IMR-90 (cell line): ENCODE measurements around the gene ASPRV1. TPM values are rescaled to one million over a fixed set of nuclear protein-coding genes. Genes with fewer than 3 reads are reported as not detected.

Experiments used
- ATAC-seq: fragments of 200-7000 bp; cut with Tn5 transposase; 2 replicates; pipeline ENCODE4 v1.9.1; 2020; ENCODE audit warnings: low read depth, mild to moderate bottlenecking, moderate library complexity
- BruUV-seq: library from RNA; stranded (reverse); fragments of 400-500 nt; replicated peaks from 2 replicates; lab custom pipeline; 2021; lab: Mats Ljungman, UMichigan
- CTCF ChIA-PET: fragments of 300-600 bp; formaldehyde crosslinking; extraction: SDS; loops from one replicate; lab custom pipeline; 2021; ENCODE audit warnings: antibody characterized with exemption; lab: Yijun Ruan, JAX
- POLR2A ChIA-PET: fragments of 300-600 bp; sonication (Branson Sonifier 250); formaldehyde crosslinking; loops from one replicate; lab custom pipeline; 2022; ENCODE audit warnings: antibody characterized with exemption; ENCODE audit not compliant: unreplicated experiment; lab: Charles Lee
- DNase-seq: peaks from one replicate; pipeline ENCODE4 v3.0.0; 2013
- H2AFZ ChIP-seq: replicated peaks from 2 replicates; pipeline ENCODE3; 2013; ENCODE audit warnings: low read length, mild to moderate bottlenecking; ENCODE audit not compliant: poor library complexity
- H2AK5ac ChIP-seq: 2 replicates; pipeline ENCODE4 v1.6.1; 2013; ENCODE audit warnings: low read depth, low read length, inconsistent platforms
- H2AK9ac ChIP-seq: replicated peaks from 2 replicates; pipeline ENCODE3; 2013; ENCODE audit warnings: mild to moderate bottlenecking, low read depth, low read length, moderate library complexity; ENCODE audit not compliant: poor library complexity
- H2BK120ac ChIP-seq: 2 replicates; pipeline ENCODE4 v1.6.1; 2013; ENCODE audit warnings: low read depth, low read length, inconsistent platforms
- H2BK15ac ChIP-seq: 3 replicates; pipeline ENCODE4 v1.6.1; 2013; ENCODE audit warnings: low read depth, low read length, inconsistent platforms
- H2BK20ac ChIP-seq: 2 replicates; pipeline ENCODE4 v1.6.1; 2013; ENCODE audit warnings: low read depth, mild to moderate bottlenecking, inconsistent platforms, low read length, moderate library complexity
- H2BK5ac ChIP-seq: 2 replicates; pipeline ENCODE4 v1.6.1; 2013; ENCODE audit warnings: mild to moderate bottlenecking, low read depth, low read length, inconsistent platforms; ENCODE audit not compliant: poor library complexity, severe bottlenecking
- H3K14ac ChIP-seq: replicated peaks from 2 replicates; pipeline ENCODE4 v1.6.1; 2013; ENCODE audit warnings: low read depth, low read length, inconsistent platforms
- H3K18ac ChIP-seq: 2 replicates; pipeline ENCODE4 v1.6.1; 2013; ENCODE audit warnings: low read depth, low read length, control low read depth
- H3K23ac ChIP-seq: 2 replicates; pipeline ENCODE4 v1.6.1; 2013; ENCODE audit warnings: low read depth, low read length, inconsistent platforms
- H3K27ac ChIP-seq: 2 replicates; pipeline ENCODE4 v1.5.1; 2013; ENCODE audit warnings: mild to moderate bottlenecking, control low read depth, low read length; ENCODE audit not compliant: insufficient read depth
- H3K27me3 ChIP-seq: 2 replicates; pipeline ENCODE4 v1.6.1; 2013; ENCODE audit warnings: low read length; ENCODE audit not compliant: control insufficient read depth, insufficient read depth
- H3K36me3 ChIP-seq: 2 replicates; pipeline ENCODE4 v1.6.1; 2013; ENCODE audit warnings: low read length, mixed read lengths; ENCODE audit not compliant: control insufficient read depth, insufficient read depth
- H3K4ac ChIP-seq: 2 replicates; pipeline ENCODE4 v1.6.1; 2013; ENCODE audit warnings: low read depth, low read length, inconsistent platforms
- H3K4me1 ChIP-seq: 2 replicates; pipeline ENCODE4 v1.6.1; 2013; ENCODE audit warnings: low read length, mixed read lengths; ENCODE audit not compliant: control insufficient read depth, insufficient read depth
- H3K4me2 ChIP-seq: 2 replicates; pipeline ENCODE4 v1.6.1; 2013; ENCODE audit warnings: low read depth, mild to moderate bottlenecking, control low read depth, low read length, moderate library complexity
- H3K4me3 ChIP-seq: 2 replicates; pipeline ENCODE4 v1.5.1; 2013; ENCODE audit warnings: low read depth, mild to moderate bottlenecking, control low read depth, low read length, moderate library complexity; ENCODE audit not compliant: insufficient read depth
- H3K56ac ChIP-seq: 2 replicates; pipeline ENCODE4 v1.6.1; 2013; ENCODE audit warnings: low read length, inconsistent platforms; ENCODE audit not compliant: insufficient read depth; ENCODE audit errors: extremely low read depth
- H3K79me1 ChIP-seq, 2 experiments: 2 replicates each; pipeline ENCODE4 v1.6.1; 2013; ENCODE audit warnings: low read length in 2 of 2, inconsistent platforms in 1 of 2, low read depth in 1 of 2
- H3K9ac ChIP-seq: 2 replicates; pipeline ENCODE4 v1.6.1; 2013; ENCODE audit warnings: low read depth, low read length, control low read depth
- H3K9me1 ChIP-seq: 2 replicates; pipeline ENCODE4 v1.6.1; 2013; ENCODE audit warnings: low read length, inconsistent platforms; ENCODE audit not compliant: insufficient read depth
- H3K9me3 ChIP-seq: 2 replicates; pipeline ENCODE4 v1.6.1; 2013; ENCODE audit warnings: low read length; ENCODE audit not compliant: control insufficient read depth, insufficient read depth
- H4K20me1 ChIP-seq: 2 replicates; pipeline ENCODE4 v1.6.1; 2013; ENCODE audit warnings: low read length, inconsistent platforms; ENCODE audit not compliant: insufficient read depth
- H4K5ac ChIP-seq: 2 replicates; pipeline ENCODE4 v1.6.1; 2013; ENCODE audit warnings: mild to moderate bottlenecking, low read depth, low read length, control low read depth
- H4K8ac ChIP-seq, 2 experiments: 2 replicates each; pipeline ENCODE4 v1.6.1; 2013; ENCODE audit warnings: low read depth in 2 of 2, low read length in 2 of 2, control low read depth in 1 of 2, inconsistent platforms in 1 of 2
- H4K91ac ChIP-seq: 2 replicates; pipeline ENCODE4 v1.6.1; 2013; ENCODE audit warnings: low read depth, low read length, inconsistent platforms; ENCODE audit not compliant: insufficient read depth
- CHD1 ChIP-seq: IDR thresholded peaks from 2 replicates; pipeline ENCODE4 v1.6.1; 2012; ENCODE audit warnings: low read depth, low read length, improper control_type of control experiment
- RAD21 ChIP-seq: IDR thresholded peaks from 2 replicates; pipeline ENCODE4 v1.6.1; 2012; ENCODE audit warnings: low read length, improper control_type of control experiment
- WGBS, 2 experiments: methylation state at CpG; one replicate each; pipeline versions ENCODE4 v1.1.5 to v1.1.7; 2013; ENCODE audit warnings: missing lambda C conversion rate in 2 of 2; ENCODE audit not compliant: insufficient read length in 1 of 2; ENCODE audit errors: extremely low coverage in 2 of 2; 5-methylcytosine and 5-hydroxymethylcytosine counted together
- dilution Hi-C: fragments of 300-500 bp; cut with HindIII; formaldehyde crosslinking; loops from one replicate; pipeline ENCODE4 v1.14.3; 2018; ENCODE audit warnings: low sequenced_read_pairs; ENCODE audit not compliant: unreplicated experiment
- in situ Hi-C: fragments of 300-500 bp; cut with MboI; formaldehyde crosslinking; loops from 3 replicates; pipeline ENCODE4 v1.14.3; 2019; ENCODE audit warnings: low sequenced_read_pairs, inconsistent platforms, mixed read lengths
- intact Hi-C: fragments of 100-400 bp; cut with micrococcal nuclease; formaldehyde crosslinking; loops from 2 replicates; pipeline ENCODE4 v1.10.0; 2022
- polyA plus RNA-seq, 3 experiments: library from polyadenylated mRNA; depleted of rRNA; stranded (reverse); fragments of >200 nt; gene quantifications; 2 replicates each; pipeline ENCODE4 v1.2.3, GENCODE V29; 2012; ENCODE audit warnings: low replicate concordance in 1 of 3
- total RNA-seq: library from RNA; depleted of rRNA; stranded (reverse); fragments of >200 nt; gene quantifications from 2 replicates; pipeline ENCODE4 v1.2.3, GENCODE V29; 2012

The ASPRV1 gene
- total and polyA plus RNA-seq, 2 of the 4 experiments (the other 2 are of a cell fraction): 0.14 to 0.18 TPM

DNA sequence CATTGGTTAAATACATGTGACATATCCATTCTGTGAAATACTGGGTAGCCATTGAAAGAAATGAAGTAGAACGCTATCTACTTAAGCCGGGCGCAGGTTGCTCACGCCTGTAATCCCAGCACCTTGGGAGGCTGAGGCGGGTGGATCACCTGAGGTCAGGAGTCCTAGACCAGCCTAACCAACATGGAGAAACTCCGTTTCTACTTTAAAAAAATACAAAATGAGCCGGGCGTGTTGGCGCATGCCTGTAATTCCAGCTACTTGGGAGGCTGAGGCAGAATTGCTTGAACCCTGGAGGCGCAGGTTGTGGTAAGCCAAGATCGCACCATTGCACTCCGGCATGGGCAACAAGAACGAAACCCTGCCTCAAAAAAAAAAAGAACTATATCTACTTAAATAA lies 45.7 kb upstream of the ASPRV1 start:
- no peak overlapping the region for H2BK15ac ChIP-seq
- H3K4ac ChIP-seq: no peak overlapping the region
- no peak overlapping the region for H3K18ac ChIP-seq
- DNase-seq (no peak), ATAC-seq (no peak)
- no peak overlapping the region for H3K56ac ChIP-seq
- intact Hi-C loops: no loop called here
- H3K23ac ChIP-seq: no peak overlapping the region
- H3K9me1 ChIP-seq: peaks cover 9% of the 10 kb centered on the region; the same call in 1 of the 2 replicates
- H3K27ac ChIP-seq: no peak overlapping the region
- H4K91ac ChIP-seq: no peak overlapping the region
- H4K8ac ChIP-seq: no peak overlapping the region
- H2AFZ ChIP-seq: no peak overlapping the region
- H2AK9ac ChIP-seq: no peak overlapping the region
- dilution Hi-C loops: no loop called here
- no peaks in the 10 kb centered on the region for H3K9me3 ChIP-seq
- no peaks in the 10 kb centered on the region for H3K79me1 ChIP-seq
- no peak overlapping the region for H2BK20ac ChIP-seq
- CTCF ChIA-PET: no interaction called here
- in situ Hi-C loops: no loop called here
- TF ChIP-seq CHD1 (no peak), RAD21 (no peak)
- no TSS peak for BruUV-seq
- H4K5ac ChIP-seq: no peak overlapping the region
- H3K9ac ChIP-seq: no peak overlapping the region
- no peak overlapping the region for H3K4me3 ChIP-seq
- no peak overlapping the region for H2BK5ac ChIP-seq
- H3K4me2 ChIP-seq: no peak overlapping the region
- H3K36me3 ChIP-seq: no peaks in the 10 kb centered on the region
- POLR2A ChIA-PET: no interaction called here
- no peak overlapping the region for H2AK5ac ChIP-seq
- H2BK120ac ChIP-seq: no peak overlapping the region
- no peaks in the 10 kb centered on the region for H4K20me1 ChIP-seq
- H3K4me1 ChIP-seq: peaks cover 3% of the 10 kb centered on the region
- no peak overlapping the region for H3K14ac ChIP-seq
- WGBS, 2 experiments: 90% methylated on average over 9 of the region's 13 CpGs; no CpG with 5 or more reads in 1 of the 2 experiments
- H3K27me3 ChIP-seq: no peaks in the 10 kb centered on the region
